H1 (cell line): Measurements from ENCODE around the gene HNF1A. TPM values are rescaled to one million over a fixed set of nuclear protein-coding genes. Genes with fewer than 3 reads are reported as not detected.

Source experiments
- CTCF ChIA-PET: fragments of 300-600 bp; sonication (Branson Sonifier 250); formaldehyde crosslinking; loops from one replicate; lab custom pipeline; 2021; ENCODE audit not compliant: partially characterized antibody; lab: Charles Lee
- POLR2A ChIA-PET: fragments of 300-600 bp; sonication (Branson Sonifier 250); formaldehyde crosslinking; loops from one replicate; lab custom pipeline; 2021; ENCODE audit warnings: inconsistent platforms; ENCODE audit not compliant: partially characterized antibody; lab: Charles Lee
- DNase-seq, 2 experiments: peaks; one replicate each; pipeline versions ENCODE4 v3.0.0 to v3.0.0-alpha.2; 2010 to 2022; ENCODE audit warnings: low spot score in 2 of 2, low read depth in 1 of 2, mixed read lengths in 1 of 2
- FAIRE-seq: peaks from 2 replicates; lab custom pipeline; 2011; peaks lifted over from hg19 to GRCh38; lab: Jason Lieb, UNC
- H2AFZ ChIP-seq: 2 replicates; pipeline ENCODE4 v1.8.1; 2012; ENCODE audit warnings: low read length, inconsistent platforms
- H2AK5ac ChIP-seq: 2 replicates; pipeline ENCODE4 v1.6.1; 2013; ENCODE audit warnings: low read depth, low read length
- H2BK120ac ChIP-seq: replicated peaks from 2 replicates; pipeline ENCODE3; 2013; ENCODE audit warnings: low read depth, low read length, inconsistent platforms
- H2BK12ac ChIP-seq: 2 replicates; pipeline ENCODE4 v1.6.1; 2013; ENCODE audit warnings: low read depth, low read length
- H2BK15ac ChIP-seq: 2 replicates; pipeline ENCODE4 v1.6.1; 2013; ENCODE audit warnings: low read length
- H2BK20ac ChIP-seq: 2 replicates; pipeline ENCODE4 v1.6.1; 2013; ENCODE audit warnings: low read length
- H2BK5ac ChIP-seq: 2 replicates; pipeline ENCODE4 v1.6.1; 2013; ENCODE audit warnings: low read depth, low read length
- H3K14ac ChIP-seq: 2 replicates; pipeline ENCODE4 v1.6.1; 2013; ENCODE audit warnings: inconsistent platforms; ENCODE audit not compliant: insufficient read length
- H3K18ac ChIP-seq: 2 replicates; pipeline ENCODE4 v1.6.1; 2013; ENCODE audit warnings: low read length; ENCODE audit errors: extremely low read depth
- H3K23ac ChIP-seq: 2 replicates; pipeline ENCODE4 v1.6.1; 2013; ENCODE audit warnings: inconsistent platforms; ENCODE audit not compliant: insufficient read length
- H3K23me2 ChIP-seq: 2 replicates; pipeline ENCODE4 v1.6.1; 2013; ENCODE audit warnings: low read depth, low read length
- H3K27ac ChIP-seq: 2 replicates; pipeline ENCODE4 v1.6.1; 2011; ENCODE audit warnings: low read depth, low read length, inconsistent platforms
- H3K27me3 ChIP-seq, 4 experiments: replicated peaks in 1 of 4; 1 replicate in 1 of 4; 2 replicates in 3 of 4; pipeline versions ENCODE4 v1.6.1 to v1.8.1; 2011 to 2013; ENCODE audit warnings: low read length in 3 of 4, mild to moderate bottlenecking in 3 of 4, inconsistent platforms in 2 of 4, mixed read lengths in 2 of 4, moderate library complexity in 1 of 4; ENCODE audit not compliant: control insufficient read depth in 3 of 4, insufficient read depth in 3 of 4; ENCODE audit errors: extremely low read depth in 1 of 4
- H3K36me3 ChIP-seq, 4 experiments: 2 replicates each; pipeline versions ENCODE4 v1.6.1 to v1.8.1; 2011 to 2013; ENCODE audit warnings: mild to moderate bottlenecking in 4 of 4, low read length in 3 of 4, moderate library complexity in 2 of 4, control low read depth in 1 of 4, inconsistent platforms in 1 of 4; ENCODE audit not compliant: insufficient read depth in 4 of 4, control insufficient read depth in 2 of 4
- H3K4ac ChIP-seq: replicated peaks from 2 replicates; pipeline ENCODE3; 2013; ENCODE audit warnings: low read length, low read depth, mixed read lengths, inconsistent platforms; ENCODE audit not compliant: insufficient read length
- H3K4me1 ChIP-seq, 4 experiments: replicated peaks in 1 of 4; 1 replicate in 1 of 4; 2 replicates in 3 of 4; pipeline versions ENCODE4 v1.6.1 to v1.8.1; 2011 to 2013; ENCODE audit warnings: low read length in 3 of 4, inconsistent platforms in 2 of 4, mixed read lengths in 1 of 4; ENCODE audit not compliant: insufficient read depth in 4 of 4, control insufficient read depth in 3 of 4
- H3K4me2 ChIP-seq, 2 experiments: 2 replicates each; pipeline versions ENCODE4 v1.6.1 to v1.8.1; 2011 to 2013; ENCODE audit warnings: low read depth in 2 of 2, low read length in 2 of 2, control low read depth in 1 of 2, inconsistent platforms in 1 of 2, mild to moderate bottlenecking in 1 of 2; ENCODE audit not compliant: insufficient read depth in 1 of 2
- H3K4me3 ChIP-seq, 4 experiments: fragments of 200-600, 300-600 bp in 1 of 4; sonication (generic), shearing (Covaris generic), sonication (Bioruptor Twin) in 1 of 4; 2 replicates each; pipeline versions ENCODE4 v1.5.1 to v1.8.1; 2011 to 2016; ENCODE audit warnings: low read length in 4 of 4, low read depth in 3 of 4, control low read depth in 2 of 4, inconsistent platforms in 2 of 4, mild to moderate bottlenecking in 2 of 4, mixed read lengths in 1 of 4, moderate library complexity in 1 of 4; ENCODE audit not compliant: insufficient read depth in 2 of 4; ENCODE audit errors: extremely low read depth in 1 of 4
- H3K56ac ChIP-seq: replicated peaks from 2 replicates; pipeline ENCODE3; 2013; ENCODE audit warnings: low read depth, mild to moderate bottlenecking, mixed read lengths, low read length, inconsistent platforms; ENCODE audit not compliant: insufficient read length
- H3K79me1 ChIP-seq: 2 replicates; pipeline ENCODE4 v1.6.1; 2013; ENCODE audit warnings: low read depth, low read length, control low read depth
- H3K79me2 ChIP-seq, 2 experiments: 2 replicates each; pipeline versions ENCODE4 v1.6.1 to v1.8.1; 2012 to 2013; ENCODE audit warnings: low read length in 2 of 2, mild to moderate bottlenecking in 2 of 2, inconsistent platforms in 1 of 2; ENCODE audit not compliant: insufficient read depth in 2 of 2, control insufficient read depth in 1 of 2
- H3K9ac ChIP-seq, 4 experiments: replicated peaks in 1 of 4; 1 replicate in 1 of 4; 2 replicates in 3 of 4; pipeline versions ENCODE4 v1.6.1 to v1.8.1; 2011 to 2013; ENCODE audit warnings: low read depth in 3 of 4, low read length in 3 of 4, control low read depth in 2 of 4, mild to moderate bottlenecking in 2 of 4, moderate library complexity in 2 of 4, inconsistent platforms in 1 of 4; ENCODE audit errors: extremely low read depth in 1 of 4
- H3K9me3 ChIP-seq, 2 experiments: 2 replicates each; pipeline versions ENCODE4 v1.6.1 to v1.8.1; 2012 to 2013; ENCODE audit warnings: mild to moderate bottlenecking in 2 of 2, moderate library complexity in 2 of 2, control low read depth in 1 of 2, inconsistent platforms in 1 of 2, low read depth in 1 of 2, low read length in 1 of 2, mixed read lengths in 1 of 2; ENCODE audit not compliant: insufficient read depth in 2 of 2
- H4K20me1 ChIP-seq, 2 experiments: replicated peaks in 1 of 2; 2 replicates each; pipeline versions ENCODE3 to v1.8.1; 2011 to 2013; ENCODE audit warnings: inconsistent platforms in 2 of 2, low read length in 2 of 2, mild to moderate bottlenecking in 1 of 2; ENCODE audit not compliant: insufficient read depth in 2 of 2, control insufficient read depth in 1 of 2
- H4K5ac ChIP-seq: 2 replicates; pipeline ENCODE4 v1.6.1; 2013; ENCODE audit warnings: low read length, low read depth, mixed read lengths, inconsistent platforms; ENCODE audit not compliant: insufficient read length
- H4K8ac ChIP-seq: 2 replicates; pipeline ENCODE4 v1.8.0; 2013; ENCODE audit warnings: mild to moderate bottlenecking, moderate library complexity, low read length, inconsistent platforms; ENCODE audit not compliant: insufficient read depth; ENCODE audit errors: extremely low read depth
- H4K91ac ChIP-seq: replicated peaks from 2 replicates; pipeline ENCODE3; 2013; ENCODE audit warnings: low read length, mixed read lengths, inconsistent platforms; ENCODE audit not compliant: insufficient read length
- PHF8 ChIP-seq: fragments of 200-600 bp; sonication (generic); conservative IDR thresholded peaks from 2 replicates; pipeline ENCODE4 v1.7.1; 2012; ENCODE audit warnings: low read depth, mild to moderate bottlenecking, inconsistent platforms, low read length, moderate library complexity
- WGBS, 2 experiments: shearing (Covaris generic) in 1 of 2; methylation state at CpG; one replicate each; pipeline versions ENCODE4 v1.1.6 to v1.1.7; 2013 to 2015; ENCODE audit warnings: low lambda C conversion rate in 2 of 2, mixed read lengths in 2 of 2, inconsistent platforms in 1 of 2, low coverage in 1 of 2, missing lambda C conversion rate in 1 of 2; ENCODE audit not compliant: insufficient replicate concordance in 2 of 2, insufficient coverage in 1 of 2, insufficient read length in 1 of 2; ENCODE audit errors: extremely low coverage in 1 of 2, missing lambda C conversion rate in 1 of 2; 5-methylcytosine and 5-hydroxymethylcytosine counted together
- polyA plus RNA-seq, 7 experiments: library from polyadenylated mRNA; depleted of rRNA in 3 of 7; stranded (reverse) in 5 of 7; unstranded in 2 of 7; fragments of >200 nt in 5 of 7; fragments of 200-250 nt in 2 of 7; gene quantifications; 1 replicate in 5 of 7; 2 replicates in 1 of 7; 4 replicates in 1 of 7; pipeline versions ENCODE4 v1.2.1 to v1.2.3, GENCODE V29; 2011 to 2013; ENCODE audit warnings: missing spikeins in 2 of 7, mixed read lengths in 2 of 7
- total RNA-seq: library from RNA; stranded (reverse); fragmentation: NEBNext Ultra II Directional; extraction: Animal tissue kit (Norgen Biotek cat#: 25700); gene quantifications from 2 replicates; pipeline ENCODE4 v1.2.1, GENCODE V29; 2021
- TF ChIP-seq, protein P1 (sequence below), 3 experiments: IDR thresholded peaks; 1 replicate in 2 of 3; 2 replicates in 1 of 3; pipeline versions ENCODE4 v1.5.1 to v1.6.1; 2011; ENCODE audit warnings: low read length in 3 of 3, mild to moderate bottlenecking in 3 of 3, inconsistent platforms in 2 of 3, low read depth in 1 of 3, moderate library complexity in 1 of 3; ENCODE audit not compliant: insufficient read depth in 1 of 3; ENCODE audit errors: control extremely low read depth in 1 of 3

The HNF1A gene
- total and polyA plus RNA-seq, 2 of the 8 experiments (the other 6 are each of a cell fraction or from before 2014, with no cell fraction given) = not detected

DNA sequence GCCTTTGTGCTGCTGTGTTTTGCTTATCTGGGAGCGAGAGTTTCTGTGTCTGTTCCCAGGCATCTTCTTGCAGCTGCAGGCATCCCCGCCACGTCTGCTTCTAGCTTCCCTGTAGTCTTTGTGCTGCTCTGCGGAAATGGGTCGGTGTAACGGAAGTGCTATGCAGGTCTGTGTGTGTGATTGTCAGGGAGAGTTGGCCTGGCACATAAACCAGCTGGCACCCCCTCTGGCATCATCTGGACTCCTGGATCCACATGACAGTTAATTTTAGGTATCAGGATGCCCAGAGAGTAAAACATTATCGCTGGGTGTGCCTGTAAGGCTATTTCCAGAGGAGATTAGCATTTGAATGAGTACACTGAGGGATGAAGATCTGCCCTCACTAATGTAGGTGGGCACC lies 70.1 kb downstream of the HNF1A start:
- FAIRE-seq = no peak
- 84% methylated on average over 7 of the region's 7 CpGs; no CpG with 5 or more reads in 1 of the 2 experiments for WGBS, 2 experiments
- H4K8ac ChIP-seq = no peak overlapping the region

More for the DNA sequence above, 70.1 kb downstream of the HNF1A start:
- no peak overlapping the region for H3K27ac ChIP-seq
- no peak overlapping the region for H2BK120ac ChIP-seq
- POLR2A ChIA-PET = no interaction called here
- no peaks in the 10 kb centered on the region for H3K79me2 ChIP-seq
- H3K4me1 ChIP-seq = no peaks in the 10 kb centered on the region
- no peak overlapping the region for H2BK15ac ChIP-seq
- TF ChIP-seq, protein P1, sequence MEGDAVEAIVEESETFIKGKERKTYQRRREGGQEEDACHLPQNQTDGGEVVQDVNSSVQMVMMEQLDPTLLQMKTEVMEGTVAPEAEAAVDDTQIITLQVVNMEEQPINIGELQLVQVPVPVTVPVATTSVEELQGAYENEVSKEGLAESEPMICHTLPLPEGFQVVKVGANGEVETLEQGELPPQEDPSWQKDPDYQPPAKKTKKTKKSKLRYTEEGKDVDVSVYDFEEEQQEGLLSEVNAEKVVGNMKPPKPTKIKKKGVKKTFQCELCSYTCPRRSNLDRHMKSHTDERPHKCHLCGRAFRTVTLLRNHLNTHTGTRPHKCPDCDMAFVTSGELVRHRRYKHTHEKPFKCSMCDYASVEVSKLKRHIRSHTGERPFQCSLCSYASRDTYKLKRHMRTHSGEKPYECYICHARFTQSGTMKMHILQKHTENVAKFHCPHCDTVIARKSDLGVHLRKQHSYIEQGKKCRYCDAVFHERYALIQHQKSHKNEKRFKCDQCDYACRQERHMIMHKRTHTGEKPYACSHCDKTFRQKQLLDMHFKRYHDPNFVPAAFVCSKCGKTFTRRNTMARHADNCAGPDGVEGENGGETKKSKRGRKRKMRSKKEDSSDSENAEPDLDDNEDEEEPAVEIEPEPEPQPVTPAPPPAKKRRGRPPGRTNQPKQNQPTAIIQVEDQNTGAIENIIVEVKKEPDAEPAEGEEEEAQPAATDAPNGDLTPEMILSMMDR (IDR thresholded peaks at IDR 0.05; ENCODE audit: control extremely low read depth in 1 of 3, insufficient read depth in 1 of 3, low read depth in 1 of 3, low read length in 3 of 3) = no peak
- no peak for TF ChIP-seq PHF8
- H3K56ac ChIP-seq = no peak overlapping the region
- H3K23me2 ChIP-seq = no peaks in the 10 kb centered on the region
- H3K9ac ChIP-seq = no peak overlapping the region; a peak in 1 of 7 replicates
- H3K4ac ChIP-seq = no peak overlapping the region
- H4K20me1 ChIP-seq = no peaks in the 10 kb centered on the region
- no peak overlapping the region for H2AK5ac ChIP-seq
- DNase-seq = no peak
- no peak overlapping the region for H4K5ac ChIP-seq
- H3K23ac ChIP-seq = no peak overlapping the region
- no peaks in the 10 kb centered on the region for H3K79me1 ChIP-seq
- H2AFZ ChIP-seq = no peak overlapping the region; the same call in 1 of the 2 replicates
- no peak overlapping the region for H4K91ac ChIP-seq
- CTCF ChIA-PET = interaction anchor here (1.0 to 2.0 kb wide), 4 partner anchors 12 to 190 kb away, joined by 3 to 10 read pairs (median 3); no protein-coding TSS in a partner anchor
- H3K27me3 ChIP-seq = no peaks in the 10 kb centered on the region; a peak in 1 of 7 replicates
- no peak overlapping the region for H2BK5ac ChIP-seq
- H3K4me2 ChIP-seq = no peak overlapping the region
- H3K14ac ChIP-seq = no peak overlapping the region
- no peaks in the 10 kb centered on the region for H3K36me3 ChIP-seq
- H2BK12ac ChIP-seq = no peak overlapping the region
- H3K18ac ChIP-seq = no peak overlapping the region
- no peaks in the 10 kb centered on the region for H3K9me3 ChIP-seq
- H2BK20ac ChIP-seq = no peak overlapping the region
- H3K4me3 ChIP-seq = no peak overlapping the region
